GM23248 (cell line): Measurements from ENCODE around the gene DPYSL5. TPM values are rescaled to one million over a fixed set of nuclear protein-coding genes. Genes with fewer than 3 reads are reported as not detected.

Experiments
- DNase-seq: peaks from one replicate; pipeline ENCODE4 v3.0.0-alpha.2; 2015
- H2AFZ ChIP-seq: fragments of 200-600 bp; sonication (generic); 2 replicates; pipeline ENCODE4 v1.6.1; 2016; ENCODE audit warnings: antibody characterized with exemption
- H3F3A ChIP-seq: fragments of 200-600 bp; sonication (generic); 2 replicates; pipeline ENCODE4 v1.6.1; 2016; ENCODE audit warnings: mild to moderate bottlenecking, antibody characterized with exemption, mixed run types; ENCODE audit not compliant: insufficient read depth
- H3K27ac ChIP-seq: fragments of 200-600 bp; sonication (generic); 2 replicates; pipeline ENCODE4 v1.5.1; 2016; ENCODE audit warnings: mild to moderate bottlenecking
- H3K27me3 ChIP-seq: fragments of 200-600 bp; sonication (generic); replicated peaks from 2 replicates; pipeline ENCODE4 v1.6.1; 2016; ENCODE audit warnings: mild to moderate bottlenecking; ENCODE audit not compliant: insufficient read depth
- H3K36me3 ChIP-seq: fragments of 200-600 bp; sonication (generic); 2 replicates; pipeline ENCODE4 v1.6.1; 2016; ENCODE audit warnings: low read depth, mild to moderate bottlenecking
- H3K4me1 ChIP-seq: fragments of 200-600 bp; sonication (generic); 2 replicates; pipeline ENCODE4 v1.6.1; 2016; ENCODE audit warnings: mild to moderate bottlenecking; ENCODE audit not compliant: insufficient read depth
- H3K4me2 ChIP-seq: fragments of 200-600 bp; sonication (generic); one replicate; pipeline ENCODE4 v1.6.1; 2016; ENCODE audit warnings: mild to moderate bottlenecking; ENCODE audit not compliant: unreplicated experiment
- H3K4me3 ChIP-seq: fragments of 200-600 bp; sonication (generic); 2 replicates; pipeline ENCODE4 v1.5.1; 2016; ENCODE audit warnings: mild to moderate bottlenecking
- H3K79me2 ChIP-seq: fragments of 200-600 bp; sonication (generic); 2 replicates; pipeline ENCODE4 v1.6.1; 2016; ENCODE audit warnings: mild to moderate bottlenecking; ENCODE audit not compliant: insufficient read depth
- H3K9ac ChIP-seq: fragments of 200-600 bp; sonication (generic); 2 replicates; pipeline ENCODE4 v1.6.1; 2016; ENCODE audit warnings: mild to moderate bottlenecking
- H3K9me2 ChIP-seq: fragments of 200-600 bp; sonication (generic); 2 replicates; pipeline ENCODE4 v1.6.1; 2016; ENCODE audit warnings: mixed run types, mild to moderate bottlenecking, moderate library complexity; ENCODE audit not compliant: insufficient read depth
- H3K9me3 ChIP-seq: fragments of 200-600 bp; sonication (generic); one replicate; pipeline ENCODE4 v1.6.1; 2017; ENCODE audit warnings: low read depth
- H4K20me1 ChIP-seq: fragments of 200-600 bp; sonication (generic); 2 replicates; pipeline ENCODE4 v1.6.0; 2016; ENCODE audit not compliant: insufficient read depth
- EZH2 ChIP-seq: fragments of 200-600 bp; sonication (generic); IDR thresholded peaks from 2 replicates; pipeline ENCODE4 v1.6.1; 2018; ENCODE audit warnings: antibody characterized with exemption, mild to moderate bottlenecking; ENCODE audit not compliant: insufficient read depth, poor library complexity, severe bottlenecking
- EZH2phosphoT487 ChIP-seq: fragments of 200-600 bp; sonication (generic); IDR thresholded peaks from 2 replicates; pipeline ENCODE4 v1.6.1; 2018; ENCODE audit warnings: antibody characterized with exemption, moderate library complexity, mild to moderate bottlenecking, low read depth; ENCODE audit not compliant: insufficient read depth
- WGBS, 2 experiments: methylation state at CpG; one replicate each; pipeline ENCODE4 v1.1.6; 2015 to 2017; ENCODE audit warnings: low lambda C conversion rate in 2 of 2, low coverage in 1 of 2; ENCODE audit errors: missing lambda C conversion rate in 2 of 2; 5-methylcytosine and 5-hydroxymethylcytosine counted together
- in situ Hi-C: fragments of 300-500 bp; cut with MboI; formaldehyde crosslinking; loops from 2 replicates; pipeline ENCODE4 v1.15.0; 2020
- polyA plus RNA-seq: library from polyadenylated mRNA; unstranded; fragments of >200 nt; fragmentation: Nextera tagmentation; extraction: Ambion mirVana; gene quantifications from 2 replicates; pipeline ENCODE4 v1.2.1, GENCODE V29; 2016
- total RNA-seq: library from RNA; depleted of rRNA; stranded (reverse); fragments of >200 nt; shearing (Covaris generic); gene quantifications from 2 replicates; pipeline ENCODE4 v1.2.3, GENCODE V29; 2014

DPYSL5 gene
- total and polyA plus RNA-seq, 2 experiments from 2014 or later, result not detected

- no peak overlapping the region for H2AFZ ChIP-seq
- in situ Hi-C loops, result no loop called here
- peaks cover 13% of the 10 kb centered on the region for H3F3A ChIP-seq
- peaks cover 14% of the 10 kb centered on the region; the same call in 1 of the 2 replicates for H3K27me3 ChIP-seq
- peak; percentile 58 for DNase-seq
- H3K36me3 ChIP-seq, result no peaks in the 10 kb centered on the region
- no peaks in the 10 kb centered on the region for H4K20me1 ChIP-seq
- H3K9me3 ChIP-seq, result no peaks in the 10 kb centered on the region
- H3K4me3 ChIP-seq, result no peak overlapping the region
- TF ChIP-seq EZH2, result no peak
- no peak overlapping the region for H3K27ac ChIP-seq
- no peaks in the 10 kb centered on the region for H3K79me2 ChIP-seq
- H3K4me2 ChIP-seq, result no peak overlapping the region
- WGBS, 2 experiments, result 46 to 48% methylated on average over 2 of the region's 2 CpGs
- no peaks in the 10 kb centered on the region for H3K9me2 ChIP-seq
- H3K9ac ChIP-seq, result no peak overlapping the region
- H3K4me1 ChIP-seq, result peaks cover 9% of the 10 kb centered on the region
These were observed 40.0 kb upstream of the DPYSL5 start for GRCh38 chr2:26807788-26808460.

GRCh38 chr2:26809211-26809610, 38.7 kb upstream of the DPYSL5 start:
- WGBS, 2 experiments, result 72 to 78% methylated on average over 3 of the region's 3 CpGs
- Histone ChIP-seq H3K4me1 (peaks cover 9% of the 10 kb centered on the region), H3K9me2 (no peaks in the 10 kb centered on the region), H2AFZ (no peak overlapping the region), H4K20me1 (no peaks in the 10 kb centered on the region), H3F3A (peaks cover 9% of the 10 kb centered on the region), H3K9ac (no peak overlapping the region), H3K4me3 (no peak overlapping the region), H3K27ac (no peak overlapping the region), H3K36me3 (no peaks in the 10 kb centered on the region), H3K27me3 (peaks cover 14% of the 10 kb centered on the region; the same call in 1 of the 2 replicates), H3K9me3 (no peaks in the 10 kb centered on the region), H3K79me2 (no peaks in the 10 kb centered on the region), H3K4me2 (no peak overlapping the region)
- in situ Hi-C loops, result no loop called here
- no peak for DNase-seq
- TF ChIP-seq EZH2 (no peak), EZH2phosphoT487 (no peak)

DNA sequence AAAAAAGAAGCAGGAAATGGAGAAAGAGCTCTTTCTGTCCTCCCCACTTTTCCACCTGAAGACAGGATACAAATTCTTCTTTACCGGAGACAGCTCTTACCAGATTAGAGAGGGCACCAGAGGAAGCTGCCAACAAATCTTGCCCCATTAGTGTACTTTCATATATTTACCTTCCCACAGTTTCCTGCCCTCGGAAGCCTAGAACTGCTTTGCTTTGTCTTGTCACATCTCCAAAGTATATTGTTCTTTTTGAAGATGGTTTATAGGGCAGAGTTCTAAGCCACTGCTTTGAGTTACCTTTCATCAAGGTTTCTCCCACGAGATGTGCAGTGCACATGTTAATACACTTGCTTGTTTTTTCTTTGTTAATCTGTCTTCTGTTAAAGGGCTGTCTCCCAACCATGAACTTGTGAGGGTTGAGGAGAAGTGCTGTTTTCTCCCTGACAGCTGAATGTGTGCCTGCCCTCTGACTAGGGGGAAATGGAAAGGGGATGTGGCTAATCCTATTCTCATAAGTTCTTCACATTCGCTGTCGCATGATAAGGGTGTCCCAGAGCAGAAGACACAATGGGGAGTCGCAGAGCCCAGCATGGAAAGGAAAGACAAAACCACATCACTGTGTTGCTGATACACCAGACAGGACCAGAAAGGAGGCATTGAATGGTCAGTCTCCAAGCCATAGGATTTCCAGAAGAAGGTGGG, 37.9 kb upstream of the DPYSL5 start:
- H4K20me1 ChIP-seq, result no peaks in the 10 kb centered on the region
- H3K79me2 ChIP-seq, result no peaks in the 10 kb centered on the region
- H3K4me2 ChIP-seq, result no peak overlapping the region
- no peak overlapping the region for H3K9ac ChIP-seq
- no peak overlapping the region for H2AFZ ChIP-seq
- 30 to 37% methylated on average over 6 of the region's 6 CpGs for WGBS, 2 experiments
- no peaks in the 10 kb centered on the region for H3K9me3 ChIP-seq
- DNase-seq, result no peak
- H3K4me1 ChIP-seq, result peaks cover 8% of the 10 kb centered on the region
- no peak overlapping the region for H3K4me3 ChIP-seq
- in situ Hi-C loops, result no loop called here
- no peaks in the 10 kb centered on the region for H3K9me2 ChIP-seq
- H3K27ac ChIP-seq, result no peak overlapping the region
- peaks cover 14% of the 10 kb centered on the region; the same call in 1 of the 2 replicates for H3K27me3 ChIP-seq
- peaks cover 2% of the 10 kb centered on the region; the same call in 1 of the 2 replicates for H3F3A ChIP-seq
- TF ChIP-seq EZH2phosphoT487 (no peak), EZH2 (no peak)
- H3K36me3 ChIP-seq, result no peaks in the 10 kb centered on the region

DNA sequence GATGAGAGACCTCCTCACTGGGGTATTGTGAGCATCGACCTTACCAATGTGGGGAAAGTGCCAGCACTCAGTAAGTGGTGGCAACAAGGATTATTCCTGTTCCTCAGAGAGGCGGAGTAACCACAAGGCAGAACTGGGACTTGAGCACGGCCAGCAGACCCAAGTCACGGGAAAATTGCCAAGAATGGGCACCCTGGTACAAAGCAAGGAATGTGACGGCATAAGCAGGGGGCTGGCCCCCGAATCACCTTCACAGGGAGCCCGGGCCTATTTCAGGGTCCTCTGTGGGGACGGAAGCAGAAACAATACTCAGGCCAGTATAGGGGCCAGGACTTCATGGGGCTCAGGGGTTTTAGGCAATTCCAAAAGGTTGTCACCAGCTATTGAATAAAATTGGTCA, 36.7 kb upstream of the DPYSL5 start:
- Histone ChIP-seq H3K9me2 (no peaks in the 10 kb centered on the region), H3K36me3 (no peaks in the 10 kb centered on the region), H3K4me3 (no peak overlapping the region), H3K27ac (no peak overlapping the region), H3K27me3 (peaks cover 14% of the 10 kb centered on the region; the same call in 1 of the 2 replicates), H3K4me2 (no peak overlapping the region), H3F3A (no peaks in the 10 kb centered on the region), H2AFZ (no peak overlapping the region), H3K4me1 (no peaks in the 10 kb centered on the region), H4K20me1 (no peaks in the 10 kb centered on the region), H3K79me2 (no peaks in the 10 kb centered on the region), H3K9me3 (no peaks in the 10 kb centered on the region), H3K9ac (no peak overlapping the region)
- TF ChIP-seq EZH2 (no peak), EZH2phosphoT487 (no peak)
- DNase-seq, result no peak
- in situ Hi-C loops, result no loop called here
- 40 to 46% methylated on average over 8 of the region's 8 CpGs for whole genome bisulfite sequencing, 2 experiments
